ENCODE data around the gene UBE4B. TPM values are rescaled to one million over a fixed set of nuclear protein-coding genes. Genes with fewer than 3 reads are reported as not detected.
A peak's percentile ranks its signal among the peaks of the same experiment; 100 is the strongest.

Gene UBE4B
- polyA plus RNA-seq, 1 donor from 2014 or later: 9.0 TPM

GRCh38 chr1:10074059-10074851 is 41.5 kb downstream of the UBE4B start:
- Mint-ChIP-seq H3K27ac (no peak overlapping the region), H3K4me1 (peaks cover under 1 to 9% (median 2%) of the 10 kb centered on the region in 3 donors), H3K9me3 (no peaks in the 10 kb centered on the region), H3K36me3 (peaks cover under 1% of the 10 kb centered on the region), H3K27me3 (no peaks in the 10 kb centered on the region), H3K4me3 (no peak overlapping the region)

- H3K4me3 Mint-ChIP-seq: no peak overlapping the region
- peaks cover 0 to 9% (median 2%) of the 10 kb centered on the region in 3 donors for H3K4me1 Mint-ChIP-seq
- H3K27ac Mint-ChIP-seq: no peak overlapping the region
- H3K36me3 Mint-ChIP-seq: peaks cover 3% of the 10 kb centered on the region
- H3K27me3 Mint-ChIP-seq: no peaks in the 10 kb centered on the region
- H3K9me3 Mint-ChIP-seq: peaks cover 0 to 2% (median 0%) of the 10 kb centered on the region in 3 donors
Observed at GRCh38 chr1:10074852-10075730, 42.3 kb downstream of the UBE4B start.

- Mint-ChIP-seq H3K4me3 (no peak overlapping the region), H3K36me3 (peaks cover 9% of the 10 kb centered on the region), H3K27ac (no peak overlapping the region), H3K27me3 (no peaks in the 10 kb centered on the region), H3K4me1 (peaks cover 0 to 9% (median 2%) of the 10 kb centered on the region in 3 donors), H3K9me3 (peaks cover 0 to 5% (median 4%) of the 10 kb centered on the region in 3 donors)
Observed at GRCh38 chr1:10075732-10076131, 43.0 kb downstream of the UBE4B start.

- Mint-ChIP-seq H3K27me3 (no peaks in the 10 kb centered on the region), H3K9me3 (peaks cover 0 to 5% (median 4%) of the 10 kb centered on the region in 3 donors), H3K36me3 (peaks cover 9% of the 10 kb centered on the region), H3K27ac (no peak overlapping the region), H3K4me1 (peaks cover 0 to 15% (median 5%) of the 10 kb centered on the region in 3 donors), H3K4me3 (no peak overlapping the region)
Observed at GRCh38 chr1:10078494-10078893, 45.7 kb downstream of the UBE4B start.

DNA sequence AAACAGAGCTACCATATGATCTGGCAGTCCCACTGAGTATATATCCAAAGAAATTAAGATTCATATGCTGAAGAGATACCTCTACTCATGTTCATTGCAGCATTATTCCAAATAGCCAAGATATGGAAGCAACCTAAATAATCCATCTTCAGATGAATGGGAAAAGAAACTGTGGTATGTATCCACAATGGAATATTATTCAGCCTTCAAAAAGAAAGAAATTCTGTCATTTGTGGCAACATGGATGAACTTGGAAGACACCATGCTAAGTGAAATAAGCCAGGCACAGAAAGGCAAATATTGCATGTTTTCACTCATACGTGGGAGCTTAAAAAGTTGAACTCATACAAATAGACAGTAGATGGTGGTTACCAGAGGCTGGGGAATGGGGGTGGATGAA is 47.8 kb downstream of the UBE4B start:
- peaks cover 0 to 6% (median 5%) of the 10 kb centered on the region in 3 donors for H3K4me1 Mint-ChIP-seq
- H3K9me3 Mint-ChIP-seq: peaks cover 0 to 5% (median 4%) of the 10 kb centered on the region in 3 donors
- peak overlapping the region in 1 of 3 donors; percentile 7 for H3K27ac Mint-ChIP-seq
- no peaks in the 10 kb centered on the region for H3K27me3 Mint-ChIP-seq
- H3K4me3 Mint-ChIP-seq: no peak overlapping the region
- peaks cover 12% of the 10 kb centered on the region for H3K36me3 Mint-ChIP-seq

DNA sequence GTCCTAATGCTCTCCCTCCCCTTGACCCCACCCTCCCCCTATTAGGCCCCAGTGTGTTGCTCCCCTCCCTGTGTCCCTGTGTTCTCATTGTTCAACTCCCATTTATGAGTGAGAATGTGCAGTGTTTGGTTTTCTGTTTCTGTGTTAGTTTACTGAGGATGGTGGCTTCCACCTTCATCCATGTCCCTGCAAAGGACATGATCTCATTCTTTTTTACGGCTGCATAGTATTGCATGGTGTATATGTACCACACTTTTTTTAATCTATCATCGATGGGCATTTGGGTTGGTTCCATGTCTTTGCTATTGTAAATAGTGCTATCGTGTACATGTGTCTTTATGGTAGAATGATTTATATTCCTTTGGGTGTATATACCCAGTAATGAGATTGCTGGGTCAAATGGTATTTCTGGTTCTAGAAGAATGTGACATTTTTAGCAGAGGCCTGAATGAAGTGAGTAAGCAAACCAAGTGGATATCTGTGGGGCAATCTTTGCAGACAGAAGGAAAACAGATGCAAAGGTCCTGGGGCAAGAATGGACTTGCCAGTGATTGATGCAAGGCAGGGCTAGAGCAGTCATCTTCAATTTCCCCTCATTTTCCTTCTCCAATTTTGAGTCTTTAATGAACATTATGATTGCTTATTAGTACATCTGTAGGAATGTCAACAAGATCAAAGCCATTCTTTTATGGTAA is 50.2 kb downstream of the UBE4B start:
- Mint-ChIP-seq H3K27ac (peak overlapping the region in 1 of 3 donors; percentile 89), H3K9me3 (peaks cover 0 to 5% (median 4%) of the 10 kb centered on the region in 3 donors), H3K36me3 (peaks cover 19% of the 10 kb centered on the region), H3K27me3 (no peaks in the 10 kb centered on the region), H3K4me3 (no peak overlapping the region), H3K4me1 (peaks cover 0 to 6% (median 5%) of the 10 kb centered on the region in 3 donors)

GRCh38 chr1:10084045-10084444 is 51.3 kb downstream of the UBE4B start:
- H3K27ac Mint-ChIP-seq: no peak overlapping the region
- peaks cover 20% of the 10 kb centered on the region for H3K36me3 Mint-ChIP-seq
- H3K4me1 Mint-ChIP-seq: peaks cover 0 to 6% (median 5%) of the 10 kb centered on the region in 3 donors
- no peaks in the 10 kb centered on the region for H3K27me3 Mint-ChIP-seq
- peaks cover 0 to 5% (median 4%) of the 10 kb centered on the region in 3 donors for H3K9me3 Mint-ChIP-seq
- no peak overlapping the region for H3K4me3 Mint-ChIP-seq

- Mint-ChIP-seq H3K4me1 (peaks cover 0 to 6% (median 5%) of the 10 kb centered on the region in 3 donors), H3K4me3 (no peak overlapping the region), H3K9me3 (peaks cover 0 to 5% (median 2%) of the 10 kb centered on the region in 3 donors), H3K27me3 (no peaks in the 10 kb centered on the region), H3K27ac (peak overlapping the region in 1 of 3 donors; percentile 64), H3K36me3 (peaks cover 17% of the 10 kb centered on the region)
Observed at GRCh38 chr1:10085076-10085475, 52.3 kb downstream of the UBE4B start.

- Mint-ChIP-seq H3K4me1 (peaks cover 0 to 6% (median 3%) of the 10 kb centered on the region in 3 donors), H3K9me3 (no peaks in the 10 kb centered on the region), H3K27me3 (no peaks in the 10 kb centered on the region), H3K4me3 (no peak overlapping the region), H3K27ac (no peak overlapping the region), H3K36me3 (peaks cover 11% of the 10 kb centered on the region)
Observed at GRCh38 chr1:10087210-10087609, 54.5 kb downstream of the UBE4B start.

DNA sequence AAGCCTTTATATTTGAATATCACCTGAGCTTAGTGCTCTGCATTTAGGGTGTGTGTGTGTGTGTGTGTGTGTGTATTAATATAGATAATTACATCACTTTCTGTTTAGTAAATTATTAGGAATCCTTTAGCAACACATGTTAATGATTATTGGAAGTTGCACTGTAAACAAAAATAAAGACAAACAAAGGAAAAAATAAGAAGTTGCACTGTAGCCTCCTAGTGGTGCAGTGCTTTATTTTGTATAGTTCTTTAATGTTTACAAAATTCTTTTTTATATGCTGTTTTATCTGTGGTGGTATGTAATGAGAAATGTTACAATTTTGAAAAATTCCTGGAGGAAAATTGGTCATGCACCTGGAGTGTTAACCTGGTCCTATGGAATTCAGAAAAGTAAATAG is 69.2 kb downstream of the UBE4B start:
- H3K36me3 Mint-ChIP-seq: peaks cover 5% of the 10 kb centered on the region
- H3K4me1 Mint-ChIP-seq: no peaks in the 10 kb centered on the region
- no peaks in the 10 kb centered on the region for H3K27me3 Mint-ChIP-seq
- H3K9me3 Mint-ChIP-seq: no peaks in the 10 kb centered on the region
- peak overlapping the region in 1 of 3 donors; percentile 39 for H3K27ac Mint-ChIP-seq
- no peak overlapping the region for H3K4me3 Mint-ChIP-seq

GRCh38 chr1:10103193-10103592 is 70.4 kb downstream of the UBE4B start:
- H3K36me3 Mint-ChIP-seq: peaks cover 5% of the 10 kb centered on the region
- H3K9me3 Mint-ChIP-seq: no peaks in the 10 kb centered on the region

DNA sequence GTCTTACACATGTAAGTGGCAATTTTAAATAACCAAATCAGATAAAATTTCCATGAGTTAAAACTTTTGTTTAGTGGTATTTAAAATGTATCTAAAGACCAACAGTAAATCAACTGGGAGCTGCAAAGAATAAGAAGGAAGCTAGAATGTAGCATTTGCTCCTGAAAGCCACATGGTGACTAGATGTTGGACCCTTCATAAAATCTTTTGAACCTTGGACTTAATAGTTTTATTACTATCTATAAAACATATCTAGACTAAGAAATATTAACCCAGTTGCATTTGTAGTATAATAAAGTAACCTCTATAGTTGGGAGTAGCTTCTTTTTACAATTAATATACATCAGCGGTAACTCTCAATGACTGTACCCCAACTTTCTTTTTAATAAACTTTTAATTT is 72.1 kb downstream of the UBE4B start:
- H3K4me1 Mint-ChIP-seq: peaks cover 0 to 2% (median 0%) of the 10 kb centered on the region in 3 donors

More at GRCh38 chr1:10103193-10103592, 70.4 kb downstream of the UBE4B start:
- Mint-ChIP-seq H3K27ac (peak overlapping the region in 1 of 3 donors; percentile 47), H3K4me1 (peaks cover 0 to 2% (median 0%) of the 10 kb centered on the region in 3 donors), H3K4me3 (no peak overlapping the region), H3K27me3 (no peaks in the 10 kb centered on the region)

GRCh38 chr1:10105484-10105883 is 72.7 kb downstream of the UBE4B start:
- H3K4me3 Mint-ChIP-seq: no peak overlapping the region
- H3K4me1 Mint-ChIP-seq: peaks cover 0 to 2% (median 0%) of the 10 kb centered on the region in 3 donors
- no peak overlapping the region for H3K27ac Mint-ChIP-seq
- H3K9me3 Mint-ChIP-seq: no peaks in the 10 kb centered on the region
- no peaks in the 10 kb centered on the region for H3K27me3 Mint-ChIP-seq
- peaks cover 6% of the 10 kb centered on the region for H3K36me3 Mint-ChIP-seq

More for the DNA sequence above, 72.1 kb downstream of the UBE4B start:
- H3K27ac Mint-ChIP-seq: no peak overlapping the region
- H3K9me3 Mint-ChIP-seq: no peaks in the 10 kb centered on the region
- peaks cover 6% of the 10 kb centered on the region for H3K36me3 Mint-ChIP-seq
- H3K27me3 Mint-ChIP-seq: no peaks in the 10 kb centered on the region
- no peak overlapping the region for H3K4me3 Mint-ChIP-seq

GRCh38 chr1:10106241-10106640 is 73.5 kb downstream of the UBE4B start:
- H3K4me1 Mint-ChIP-seq: peaks cover 0 to 2% (median 0%) of the 10 kb centered on the region in 3 donors
- H3K36me3 Mint-ChIP-seq: peaks cover 8% of the 10 kb centered on the region
- no peak overlapping the region for H3K27ac Mint-ChIP-seq
- no peak overlapping the region for H3K4me3 Mint-ChIP-seq
- no peaks in the 10 kb centered on the region for H3K27me3 Mint-ChIP-seq
- H3K9me3 Mint-ChIP-seq: no peaks in the 10 kb centered on the region
